ENCODE measurements around the gene CLPSL1. TPM values are rescaled to one million over a fixed set of nuclear protein-coding genes. Genes with fewer than 3 reads are reported as not detected.

CLPSL1 gene
- total and polyA plus RNA-seq, 2 of the 13 experiments (the other 11 are each of a cell fraction or from before 2014, with no cell fraction given) = not detected

- Histone ChIP-seq H3K4me3 (replicated peaks in 1 of 3; ENCODE audit: insufficient read depth in 1 of 3, low read depth in 2 of 3, low read length in 3 of 3) (no peak overlapping the region), H3K4me1 (ENCODE audit: insufficient read depth, low read length) (peaks cover 6% of the 10 kb centered on the region), H3K27me3 (ENCODE audit: control insufficient read depth in 1 of 2, insufficient read depth in 2 of 2, low read length in 2 of 2) (peaks cover 6 to 55% of the 10 kb centered on the region in 2 experiments), H3K4me2 (ENCODE audit: low read depth, low read length) (no peak overlapping the region), H3K9me3 (ENCODE audit: low read length) (no peaks in the 10 kb centered on the region), H4K20me1 (ENCODE audit: insufficient read depth, low read length) (no peaks in the 10 kb centered on the region), H2AFZ (ENCODE audit: low read length) (no peak overlapping the region), H3K9ac (ENCODE audit: insufficient read depth, low read depth, low read length) (no peak overlapping the region), H3K79me2 (ENCODE audit: insufficient read depth, low read length) (no peaks in the 10 kb centered on the region), H3K36me3 (replicated peaks in 1 of 2; ENCODE audit: control insufficient read depth in 1 of 2, insufficient read depth in 2 of 2, low read length in 2 of 2) (no peaks in the 10 kb centered on the region), H3K27ac (ENCODE audit: extremely low read length, insufficient read depth, low read length) (no peak overlapping the region)
- ATAC-seq (no peak), FAIRE-seq (no peak), DNase-seq (ENCODE audit: low spot score) (no peak)
- ChIA-PET POLR2A (no interaction called here), CTCF (ENCODE audit: low intra/inter-chr PET ratio, low total read pairs) (no interaction called here)
- intact Hi-C loops (cut with micrococcal nuclease; ENCODE audit: unreplicated experiment) = no loop called here
- TF ChIP-seq, protein P1, sequence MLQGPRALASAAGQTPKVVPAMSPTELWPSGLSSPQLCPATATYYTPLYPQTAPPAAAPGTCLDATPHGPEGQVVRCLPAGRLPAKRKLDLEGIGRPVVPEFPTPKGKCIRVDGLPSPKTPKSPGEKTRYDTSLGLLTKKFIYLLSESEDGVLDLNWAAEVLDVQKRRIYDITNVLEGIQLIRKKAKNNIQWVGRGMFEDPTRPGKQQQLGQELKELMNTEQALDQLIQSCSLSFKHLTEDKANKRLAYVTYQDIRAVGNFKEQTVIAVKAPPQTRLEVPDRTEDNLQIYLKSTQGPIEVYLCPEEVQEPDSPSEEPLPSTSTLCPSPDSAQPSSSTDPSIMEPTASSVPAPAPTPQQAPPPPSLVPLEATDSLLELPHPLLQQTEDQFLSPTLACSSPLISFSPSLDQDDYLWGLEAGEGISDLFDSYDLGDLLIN (CRISPR knock-in tag; IDR thresholded peaks at IDR 0.05; ENCODE audit: borderline replicate concordance) = no peak
- TF ChIP-seq CHD4 (IDR thresholded peaks at IDR 0.05; ENCODE audit: borderline replicate concordance, low read length) (no peak), ZNF160 (CRISPR knock-in tag; IDR thresholded peaks at IDR 0.05) (no peak), PHF21A (CRISPR knock-in tag; IDR thresholded peaks at IDR 0.05) (no peak), KMT2A (CRISPR knock-in tag; IDR thresholded peaks at IDR 0.05) (no peak), MAFF (IDR thresholded peaks at IDR 0.05; ENCODE audit: low read depth, low read length) (no peak), SRSF1 (optimal IDR thresholded peaks at IDR 0.05; ENCODE audit: low read depth, low read length) (no peak), RXRA (CRISPR knock-in tag; IDR thresholded peaks at IDR 0.05) (no peak), TRIM24 (CRISPR knock-in tag; IDR thresholded peaks at IDR 0.05) (no peak)
- TF ChIP-seq, protein P2, sequence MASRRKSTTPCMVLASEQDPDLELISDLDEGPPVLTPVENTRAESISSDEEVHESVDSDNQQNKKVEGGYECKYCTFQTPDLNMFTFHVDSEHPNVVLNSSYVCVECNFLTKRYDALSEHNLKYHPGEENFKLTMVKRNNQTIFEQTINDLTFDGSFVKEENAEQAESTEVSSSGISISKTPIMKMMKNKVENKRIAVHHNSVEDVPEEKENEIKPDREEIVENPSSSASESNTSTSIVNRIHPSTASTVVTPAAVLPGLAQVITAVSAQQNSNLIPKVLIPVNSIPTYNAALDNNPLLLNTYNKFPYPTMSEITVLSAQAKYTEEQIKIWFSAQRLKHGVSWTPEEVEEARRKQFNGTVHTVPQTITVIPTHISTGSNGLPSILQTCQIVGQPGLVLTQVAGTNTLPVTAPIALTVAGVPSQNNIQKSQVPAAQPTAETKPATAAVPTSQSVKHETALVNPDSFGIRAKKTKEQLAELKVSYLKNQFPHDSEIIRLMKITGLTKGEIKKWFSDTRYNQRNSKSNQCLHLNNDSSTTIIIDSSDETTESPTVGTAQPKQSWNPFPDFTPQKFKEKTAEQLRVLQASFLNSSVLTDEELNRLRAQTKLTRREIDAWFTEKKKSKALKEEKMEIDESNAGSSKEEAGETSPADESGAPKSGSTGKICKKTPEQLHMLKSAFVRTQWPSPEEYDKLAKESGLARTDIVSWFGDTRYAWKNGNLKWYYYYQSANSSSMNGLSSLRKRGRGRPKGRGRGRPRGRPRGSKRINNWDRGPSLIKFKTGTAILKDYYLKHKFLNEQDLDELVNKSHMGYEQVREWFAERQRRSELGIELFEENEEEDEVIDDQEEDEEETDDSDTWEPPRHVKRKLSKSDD (CRISPR knock-in tag; IDR thresholded peaks at IDR 0.05; ENCODE audit: low read depth) = no peak
- BruUV-seq (replicated peaks) = no TSS peak
- WGBS (ENCODE audit: low lambda C conversion rate) = 33% methylated on average over 6 of the region's 6 CpGs
- in situ Hi-C loops (cut with HindIII; ENCODE audit: extremely low pct_ligation_motif_present, low pct_unique_long_range_greater_than_20kb) = no loop called here
Observed at GRCh38 chr6:35775031-35775430, 5.8 kb upstream of the CLPSL1 start.
